CD4-positive, alpha-beta T cell treated with Interleukin-21 for 1 hour (primary cell): ENCODE data around the gene PLEKHM1.

ENCODE experiments used
- DNase-seq: peaks from one replicate; pipeline ENCODE4 v3.0.0-alpha.2; 2020

Gene PLEKHM1

DNA sequence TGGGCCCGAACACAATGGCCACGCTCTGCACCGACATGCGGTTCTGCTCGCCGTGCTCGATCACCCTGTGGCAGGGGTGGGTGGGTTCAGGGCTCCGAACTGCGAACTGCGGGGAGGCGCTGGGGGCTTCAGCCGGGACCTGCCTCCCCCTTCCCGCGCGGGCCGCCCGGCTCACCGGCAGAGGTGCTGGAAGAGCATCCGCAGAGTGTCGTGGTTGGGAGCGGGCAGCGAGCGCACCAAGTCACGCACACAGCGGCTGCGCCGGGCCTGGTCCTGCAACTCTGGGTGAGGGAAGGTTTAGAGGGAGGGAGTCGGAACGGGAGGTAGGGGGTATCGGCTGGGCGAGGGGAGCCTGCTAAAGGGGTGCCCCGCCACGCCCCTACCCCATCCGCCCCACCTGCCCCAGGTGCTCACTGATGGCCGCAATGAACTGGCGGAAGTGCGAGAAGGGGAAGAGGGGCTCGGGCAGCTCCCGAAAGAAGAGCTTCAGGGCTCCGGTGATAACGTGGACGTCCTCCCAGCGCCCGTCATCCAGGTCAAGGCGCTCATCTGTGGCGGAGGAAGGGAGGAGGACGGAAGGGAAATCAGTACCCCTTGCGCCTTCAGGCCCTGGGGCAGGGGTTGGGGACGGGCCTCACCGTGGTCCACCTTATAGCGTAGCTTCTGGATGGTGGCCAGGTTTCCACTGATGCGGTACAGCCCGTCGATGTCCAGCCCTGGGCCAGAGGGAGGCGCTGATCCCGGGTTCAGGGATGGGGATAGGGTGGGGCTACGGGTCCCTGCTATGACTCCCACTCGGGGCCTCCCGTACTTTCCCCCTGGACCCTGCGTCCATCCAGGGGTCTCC, 94.7 kb downstream of the PLEKHM1 start:
- no peak for DNase-seq

DNA sequence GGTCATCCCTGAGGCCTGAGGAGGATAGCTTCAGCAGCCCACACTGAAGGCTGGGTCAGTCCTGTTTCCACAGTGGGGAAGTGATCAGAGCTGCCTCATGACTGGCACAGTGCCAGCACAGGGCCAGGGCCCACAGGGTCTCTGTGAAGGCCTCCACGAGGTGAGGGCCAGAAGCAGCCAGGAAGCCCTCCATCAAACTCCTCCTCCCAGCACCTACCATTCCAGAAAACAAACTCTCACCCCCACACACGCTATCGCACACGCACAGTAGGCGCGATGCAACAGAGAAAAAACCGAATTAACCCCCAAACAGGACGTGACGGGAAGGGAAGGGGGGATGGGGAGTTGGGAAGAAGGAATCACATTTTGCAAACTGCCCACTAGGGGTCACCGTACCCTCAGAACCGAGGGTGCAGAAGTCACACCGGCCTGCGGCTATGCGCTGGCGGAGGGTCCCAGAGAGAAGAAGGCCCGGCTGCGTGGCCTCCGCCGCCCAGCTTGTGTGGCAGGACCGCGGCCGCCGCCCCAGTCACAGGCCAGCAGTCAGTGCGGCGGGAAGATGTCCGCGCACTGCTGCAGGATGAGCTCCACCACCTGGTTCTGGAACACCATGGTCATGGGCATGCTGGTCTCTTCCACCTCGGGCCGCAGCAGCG, 95.5 kb downstream of the PLEKHM1 start:
- peak; percentile 52 for DNase-seq

DNA sequence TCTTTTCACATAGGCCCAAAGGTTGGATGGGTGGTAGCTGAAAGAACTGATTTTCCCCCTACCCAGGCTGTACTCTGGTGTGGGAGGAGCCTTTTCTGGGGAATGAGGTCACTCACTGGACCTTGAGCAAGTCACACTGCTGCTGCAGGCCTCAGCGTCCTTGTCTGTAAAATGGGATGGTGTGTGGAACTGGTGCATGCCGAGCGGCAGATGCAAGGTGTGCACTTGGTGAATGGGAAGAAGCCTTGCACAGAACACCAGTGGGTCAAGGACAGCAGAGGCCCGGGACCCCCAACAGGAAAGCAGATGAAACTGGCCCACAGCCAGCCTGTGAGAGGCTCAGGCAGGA, 96.0 kb downstream of the PLEKHM1 start:
- DNase-seq, result no peak

- DNase-seq, result no peak
Measured at GRCh38 chr17:45394091-45394490, 96.4 kb downstream of the PLEKHM1 start.

- no peak for DNase-seq
Measured at GRCh38 chr17:45393411-45393810, 97.1 kb downstream of the PLEKHM1 start.

DNA sequence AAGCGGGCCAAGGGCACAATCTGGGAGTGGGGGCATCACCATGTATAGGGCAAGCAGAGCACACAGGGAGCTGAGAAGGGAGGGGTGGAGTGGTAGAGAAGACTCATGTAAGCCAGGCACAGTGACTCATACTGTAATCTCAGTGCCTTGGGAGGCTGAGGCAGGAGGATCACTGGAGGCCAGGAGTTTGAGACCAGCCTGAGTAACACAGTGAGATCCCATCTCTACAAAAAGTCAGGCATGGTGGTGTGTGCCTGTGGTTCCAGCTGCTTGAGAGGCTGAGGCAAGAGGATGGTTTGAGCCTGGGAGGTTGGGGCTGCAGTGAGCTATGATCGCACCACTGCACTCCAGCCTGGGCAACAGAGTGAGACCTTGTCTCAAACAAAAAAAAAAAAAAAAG, 98.6 kb downstream of the PLEKHM1 start:
- no peak for DNase-seq

GRCh38 chr17:45391291-45391690, 99.2 kb downstream of the PLEKHM1 start:
- DNase-seq, result no peak

DNA sequence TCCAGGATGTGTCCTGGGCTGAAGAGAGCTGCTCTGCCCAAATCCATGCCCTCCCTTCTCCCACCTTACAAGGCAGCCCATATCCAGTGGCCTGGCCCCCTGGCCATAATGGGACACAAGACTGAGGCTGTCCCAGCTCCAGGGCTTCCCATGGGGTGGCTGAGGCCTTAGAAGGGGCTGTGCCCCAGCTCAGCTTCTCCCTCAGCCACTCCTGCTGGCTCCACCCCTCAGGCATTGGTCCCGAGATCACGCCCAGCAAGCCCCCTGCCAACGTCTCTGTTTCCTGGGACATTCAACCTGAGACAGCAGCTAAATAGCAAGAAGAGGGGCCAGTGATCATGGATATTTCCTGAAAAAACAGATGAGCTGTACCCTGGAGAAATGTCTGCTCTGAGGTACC, 101.2 kb downstream of the PLEKHM1 start:
- DNase-seq, result no peak

DNA sequence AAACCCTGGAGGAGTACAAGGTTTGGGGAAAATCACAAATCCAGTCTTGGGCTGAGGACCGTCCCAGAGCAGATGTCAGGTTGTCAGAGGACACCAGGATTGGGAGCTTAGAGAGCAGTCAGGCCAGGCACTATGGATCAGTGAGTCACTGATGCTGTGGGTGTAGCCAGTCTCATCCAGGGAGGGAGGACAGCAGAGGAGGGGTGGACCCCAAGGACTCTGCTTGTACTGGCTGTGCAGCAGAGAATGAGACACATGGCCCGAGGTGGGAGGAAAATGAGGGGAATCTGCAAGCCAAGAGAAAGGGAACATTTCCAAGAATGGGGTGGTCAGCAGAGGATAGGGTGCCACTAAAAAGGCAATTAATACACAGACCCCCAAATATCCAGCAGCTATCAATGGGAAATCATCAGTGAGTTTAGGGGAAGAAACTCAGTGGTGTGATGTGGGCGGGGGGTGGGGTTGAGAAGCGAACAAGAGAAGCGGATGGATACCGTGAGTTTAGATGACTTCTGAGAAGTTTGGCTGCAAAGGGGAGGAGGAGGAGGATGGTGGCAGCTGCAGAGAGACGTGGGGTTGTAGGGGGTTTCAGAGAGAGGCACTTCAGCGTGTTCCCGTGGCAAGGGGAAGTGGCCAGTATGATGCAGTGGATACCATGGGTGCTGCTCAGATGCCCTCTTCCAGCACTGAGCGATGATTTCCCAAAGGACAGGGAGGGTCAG, 101.8 kb downstream of the PLEKHM1 start:
- DNase-seq, result no peak

DNA sequence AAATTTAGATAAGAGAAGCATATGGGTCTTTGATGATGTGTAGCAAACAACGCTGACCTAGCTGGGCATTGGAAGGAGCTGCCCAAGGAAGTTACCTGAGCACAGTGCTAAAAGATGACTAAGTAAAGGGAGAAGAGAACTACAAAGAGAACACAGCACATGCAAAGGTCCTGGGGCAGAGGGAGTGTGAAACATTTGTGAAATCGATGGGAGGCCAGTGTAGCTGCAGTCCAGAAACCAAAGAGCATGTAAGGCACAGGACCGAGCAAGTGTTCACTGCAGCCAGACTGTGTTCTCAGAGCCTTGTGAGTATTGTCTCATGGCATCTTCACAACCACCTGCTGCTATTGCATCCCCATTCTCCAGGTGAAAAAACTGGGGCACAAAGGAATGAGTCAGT, 102.8 kb downstream of the PLEKHM1 start:
- DNase-seq, result no peak

- no peak for DNase-seq
Measured at GRCh38 chr17:45386178-45386577, 104.3 kb downstream of the PLEKHM1 start.
